ENCODE data around the gene DUSP16.
A peak's percentile ranks its signal among the peaks of the same experiment; 100 is the strongest.

Gene DUSP16

GRCh38 chr12:12610711-12611110, 48.0 kb upstream of the DUSP16 start:
- Histone ChIP-seq H3K79me2 (ENCODE audit: low read length) (peaks cover 21% of the 10 kb centered on the region), H4K20me1 (ENCODE audit: insufficient read depth, low read length) (no peaks in the 10 kb centered on the region), H3K4me2 (ENCODE audit: low read depth, low read length) (peak overlapping the region; percentile 98; the same call in 1 of the 2 replicates), H3F3A (ENCODE audit: insufficient read depth, low read length) (peaks cover 13% of the 10 kb centered on the region), H2AFZ (ENCODE audit: low read length) (peak overlapping the region; percentile 84), H3K4me3 (ENCODE audit: low read length) (peak overlapping the region; percentile 89; the same call in 1 of the 2 replicates), H3K9me3 (replicated peaks; ENCODE audit: insufficient read depth, low read length) (no peaks in the 10 kb centered on the region), H3K9me2 (replicated peaks; ENCODE audit: insufficient read depth, low read length) (no peaks in the 10 kb centered on the region), H3K9ac (ENCODE audit: low read length) (peak overlapping the region; percentile 88; the same call in 1 of the 2 replicates), H3K27me3 (replicated peaks; ENCODE audit: insufficient read depth, low read length) (no peaks in the 10 kb centered on the region), H3K4me1 (ENCODE audit: low read length) (0 out of 2 replicates have a peak, but pooled peaks cover 7% of the 10 kb centered on the region), H3K36me3 (replicated peaks; ENCODE audit: insufficient read depth, low read length) (no peaks in the 10 kb centered on the region), H3K27ac (ENCODE audit: low read length) (peak overlapping the region; percentile 90; the same call in 1 of the 2 replicates)
- TF ChIP-seq CTCF (IDR thresholded peaks at IDR 0.05; ENCODE audit: low read length) = no peak
- no peak for TF ChIP-seq EZH2phosphoT487 (IDR thresholded peaks at IDR 0.05; ENCODE audit: low read length)
- TF ChIP-seq EZH2 (optimal IDR thresholded peaks at IDR 0.05; ENCODE audit: low read depth, low read length) = no peak
- DNase-seq = no peak

- H3F3A ChIP-seq (ENCODE audit: insufficient read depth, low read length) = peaks cover 13% of the 10 kb centered on the region
- H3K79me2 ChIP-seq (ENCODE audit: low read length) = peaks cover 21% of the 10 kb centered on the region
- H3K36me3 ChIP-seq (replicated peaks; ENCODE audit: insufficient read depth, low read length) = no peaks in the 10 kb centered on the region
- no peak for TF ChIP-seq CTCF (IDR thresholded peaks at IDR 0.05; ENCODE audit: low read length)
- TF ChIP-seq EZH2phosphoT487 (IDR thresholded peaks at IDR 0.05; ENCODE audit: low read length) = no peak
- no peak for TF ChIP-seq EZH2 (optimal IDR thresholded peaks at IDR 0.05; ENCODE audit: low read depth, low read length)
- no peak for DNase-seq
- H4K20me1 ChIP-seq (ENCODE audit: insufficient read depth, low read length) = no peaks in the 10 kb centered on the region
- no peak overlapping the region for H3K4me2 ChIP-seq (ENCODE audit: low read depth, low read length)
- no peak overlapping the region for H3K4me3 ChIP-seq (ENCODE audit: low read length)
- no peak overlapping the region for H3K27ac ChIP-seq (ENCODE audit: low read length)
- H3K9me3 ChIP-seq (replicated peaks; ENCODE audit: insufficient read depth, low read length) = no peaks in the 10 kb centered on the region
- H3K4me1 ChIP-seq (ENCODE audit: low read length) = 0 out of 2 replicates have a peak, but pooled peaks cover 7% of the 10 kb centered on the region
- no peak overlapping the region for H3K9ac ChIP-seq (ENCODE audit: low read length)
- no peaks in the 10 kb centered on the region for H3K9me2 ChIP-seq (replicated peaks; ENCODE audit: insufficient read depth, low read length)
- no peak overlapping the region for H2AFZ ChIP-seq (ENCODE audit: low read length)
- no peaks in the 10 kb centered on the region for H3K27me3 ChIP-seq (replicated peaks; ENCODE audit: insufficient read depth, low read length)
Observed at GRCh38 chr12:12609692-12610091, 47.0 kb upstream of the DUSP16 start.

GRCh38 chr12:12608557-12608957, 45.9 kb upstream of the DUSP16 start:
- Histone ChIP-seq H3K9me3 (replicated peaks; ENCODE audit: insufficient read depth, low read length) (no peaks in the 10 kb centered on the region), H4K20me1 (ENCODE audit: insufficient read depth, low read length) (no peaks in the 10 kb centered on the region), H3K4me2 (ENCODE audit: low read depth, low read length) (no peak overlapping the region), H3K4me1 (ENCODE audit: low read length) (0 out of 2 replicates have a peak, but pooled peaks cover 6% of the 10 kb centered on the region), H3K4me3 (ENCODE audit: low read length) (no peak overlapping the region), H3K79me2 (ENCODE audit: low read length) (peaks cover 15% of the 10 kb centered on the region), H3K9ac (ENCODE audit: low read length) (no peak overlapping the region), H3K27ac (ENCODE audit: low read length) (no peak overlapping the region), H3K36me3 (replicated peaks; ENCODE audit: insufficient read depth, low read length) (no peaks in the 10 kb centered on the region), H3F3A (ENCODE audit: insufficient read depth, low read length) (peaks cover 13% of the 10 kb centered on the region), H3K9me2 (replicated peaks; ENCODE audit: insufficient read depth, low read length) (no peaks in the 10 kb centered on the region), H3K27me3 (replicated peaks; ENCODE audit: insufficient read depth, low read length) (no peaks in the 10 kb centered on the region), H2AFZ (ENCODE audit: low read length) (no peak overlapping the region)
- DNase-seq = no peak
- TF ChIP-seq CTCF (IDR thresholded peaks at IDR 0.05; ENCODE audit: low read length) (no peak), EZH2 (optimal IDR thresholded peaks at IDR 0.05; ENCODE audit: low read depth, low read length) (no peak), EZH2phosphoT487 (IDR thresholded peaks at IDR 0.05; ENCODE audit: low read length) (no peak)

All from MM.1S (cell line).